Glutamatergic neuron (in vitro differentiated cells): ENCODE data around the gene MMP14. TPM values are rescaled to one million over a fixed set of nuclear protein-coding genes. Genes with fewer than 3 reads are reported as not detected.

Source experiments
- DNase-seq: peaks from one replicate; pipeline ENCODE4 v3.0.0; 2022
- H3K27ac Mint-ChIP-seq: one replicate; pipeline ENCODE4 v1.8.0; 2020; ENCODE audit warnings: mild to moderate bottlenecking, mixed read lengths, inconsistent platforms; ENCODE audit not compliant: unreplicated experiment
- H3K27me3 Mint-ChIP-seq: one replicate; pipeline ENCODE4 v1.8.0; 2020; ENCODE audit warnings: mild to moderate bottlenecking, moderate library complexity, mixed read lengths, inconsistent platforms; ENCODE audit not compliant: unreplicated experiment
- H3K36me3 Mint-ChIP-seq: one replicate; pipeline ENCODE4 v1.8.0; 2020; ENCODE audit warnings: mild to moderate bottlenecking, mixed read lengths, inconsistent platforms; ENCODE audit not compliant: unreplicated experiment
- H3K4me1 Mint-ChIP-seq: one replicate; pipeline ENCODE4 v1.8.0; 2020; ENCODE audit warnings: mild to moderate bottlenecking, low read depth, mixed read lengths, inconsistent platforms; ENCODE audit not compliant: unreplicated experiment
- H3K4me3 Mint-ChIP-seq: one replicate; pipeline ENCODE4 v1.8.0; 2020; ENCODE audit warnings: mild to moderate bottlenecking, mixed read lengths, inconsistent platforms; ENCODE audit not compliant: unreplicated experiment
- H3K9me3 Mint-ChIP-seq: one replicate; pipeline ENCODE4 v1.8.0; 2020; ENCODE audit warnings: mild to moderate bottlenecking, moderate library complexity, mixed read lengths, inconsistent platforms; ENCODE audit not compliant: unreplicated experiment
- total RNA-seq: library from RNA; stranded (reverse); fragmentation: NEBNext Ultra II Directional; extraction: Animal tissue kit (Norgen Biotek cat#: 25700); gene quantifications from one replicate; pipeline ENCODE4 v1.2.1, GENCODE V29; 2021; ENCODE audit not compliant: unreplicated experiment
- TF ChIP-seq, protein P1 (sequence below): fragments of 200-600 bp; sonication (generic); IDR thresholded peaks from one replicate; pipeline ENCODE4 v1.5.0; 2021; ENCODE audit not compliant: partially characterized antibody, unreplicated experiment

The MMP14 gene
- total RNA-seq, 1 donor from 2014 or later, result 162 TPM

- DNase-seq, result no peak
- peaks cover 3% of the 10 kb centered on the region for H3K9me3 Mint-ChIP-seq
- no peak overlapping the region for H3K27ac Mint-ChIP-seq
These were observed 42.4 kb upstream of the MMP14 start for GRCh38 chr14:22793976-22794375.

GRCh38 chr14:22794551-22794951 lies 41.8 kb upstream of the MMP14 start:
- Mint-ChIP-seq H3K36me3 (no peaks in the 10 kb centered on the region), H3K4me3 (no peak overlapping the region), H3K9me3 (peaks cover 3% of the 10 kb centered on the region), H3K4me1 (no peaks in the 10 kb centered on the region), H3K27me3 (peaks cover 7% of the 10 kb centered on the region), H3K27ac (no peak overlapping the region)
- DNase-seq, result no peak
- TF ChIP-seq, protein P1, sequence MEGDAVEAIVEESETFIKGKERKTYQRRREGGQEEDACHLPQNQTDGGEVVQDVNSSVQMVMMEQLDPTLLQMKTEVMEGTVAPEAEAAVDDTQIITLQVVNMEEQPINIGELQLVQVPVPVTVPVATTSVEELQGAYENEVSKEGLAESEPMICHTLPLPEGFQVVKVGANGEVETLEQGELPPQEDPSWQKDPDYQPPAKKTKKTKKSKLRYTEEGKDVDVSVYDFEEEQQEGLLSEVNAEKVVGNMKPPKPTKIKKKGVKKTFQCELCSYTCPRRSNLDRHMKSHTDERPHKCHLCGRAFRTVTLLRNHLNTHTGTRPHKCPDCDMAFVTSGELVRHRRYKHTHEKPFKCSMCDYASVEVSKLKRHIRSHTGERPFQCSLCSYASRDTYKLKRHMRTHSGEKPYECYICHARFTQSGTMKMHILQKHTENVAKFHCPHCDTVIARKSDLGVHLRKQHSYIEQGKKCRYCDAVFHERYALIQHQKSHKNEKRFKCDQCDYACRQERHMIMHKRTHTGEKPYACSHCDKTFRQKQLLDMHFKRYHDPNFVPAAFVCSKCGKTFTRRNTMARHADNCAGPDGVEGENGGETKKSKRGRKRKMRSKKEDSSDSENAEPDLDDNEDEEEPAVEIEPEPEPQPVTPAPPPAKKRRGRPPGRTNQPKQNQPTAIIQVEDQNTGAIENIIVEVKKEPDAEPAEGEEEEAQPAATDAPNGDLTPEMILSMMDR, result no peak

More at GRCh38 chr14:22793976-22794375, 42.4 kb upstream of the MMP14 start:
- H3K27me3 Mint-ChIP-seq, result peaks cover 7% of the 10 kb centered on the region
- H3K36me3 Mint-ChIP-seq, result no peaks in the 10 kb centered on the region
- no peaks in the 10 kb centered on the region for H3K4me1 Mint-ChIP-seq
- no peak overlapping the region for H3K4me3 Mint-ChIP-seq
- TF ChIP-seq, protein P1, result no peak

DNA sequence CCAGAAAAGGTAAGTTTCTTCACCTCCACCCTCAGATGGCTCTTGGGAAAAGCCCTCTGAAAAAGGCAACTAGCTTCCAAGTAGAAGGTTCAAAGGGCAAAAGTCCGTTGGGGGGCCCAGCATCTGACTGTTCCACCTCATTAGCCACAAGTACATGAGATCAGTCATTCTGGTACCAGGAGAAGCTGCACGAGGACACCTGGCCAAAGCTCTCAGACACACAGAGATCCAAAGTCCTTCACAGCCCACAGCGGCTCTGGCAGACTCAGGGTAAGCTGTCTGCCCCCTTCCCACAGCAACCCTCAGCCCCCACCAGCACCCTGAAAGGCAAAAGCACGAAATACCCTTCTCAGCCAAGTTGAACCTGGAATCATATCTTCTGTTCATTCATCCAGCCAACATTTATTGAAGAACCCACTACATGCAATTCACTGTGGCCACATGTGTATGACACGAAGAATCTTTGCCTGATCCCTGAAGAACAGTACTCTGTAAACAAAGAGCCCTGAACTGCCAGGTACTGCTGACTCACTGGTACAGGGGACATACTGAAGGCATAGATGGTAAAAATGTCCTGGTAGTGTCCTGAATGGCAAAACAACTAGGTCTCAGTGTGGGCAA lies 40.2 kb upstream of the MMP14 start:
- DNase-seq, result no peak
- Mint-ChIP-seq H3K4me1 (no peaks in the 10 kb centered on the region), H3K27me3 (peaks cover 7% of the 10 kb centered on the region), H3K9me3 (peaks cover 3% of the 10 kb centered on the region), H3K36me3 (no peaks in the 10 kb centered on the region), H3K4me3 (no peak overlapping the region), H3K27ac (no peak overlapping the region)
- TF ChIP-seq, protein P1, result no peak

GRCh38 chr14:22797017-22797917 lies 39.1 kb upstream of the MMP14 start:
- H3K27ac Mint-ChIP-seq, result no peak overlapping the region
- H3K4me1 Mint-ChIP-seq, result no peaks in the 10 kb centered on the region
- TF ChIP-seq, protein P1, result no peak
- peaks cover 9% of the 10 kb centered on the region for H3K27me3 Mint-ChIP-seq
- peaks cover 1% of the 10 kb centered on the region for H3K9me3 Mint-ChIP-seq
- H3K36me3 Mint-ChIP-seq, result no peaks in the 10 kb centered on the region
- no peak overlapping the region for H3K4me3 Mint-ChIP-seq
- no peak for DNase-seq

- H3K4me3 Mint-ChIP-seq, result no peak overlapping the region
- DNase-seq, result no peak
- TF ChIP-seq, protein P1, result no peak
- peaks cover 1% of the 10 kb centered on the region for H3K9me3 Mint-ChIP-seq
- no peaks in the 10 kb centered on the region for H3K4me1 Mint-ChIP-seq
- H3K36me3 Mint-ChIP-seq, result no peaks in the 10 kb centered on the region
- peaks cover 11% of the 10 kb centered on the region for H3K27me3 Mint-ChIP-seq
- no peak overlapping the region for H3K27ac Mint-ChIP-seq
These were observed 37.9 kb upstream of the MMP14 start for GRCh38 chr14:22798528-22798927.
